GM12801 (cell line): ENCODE results near the gene TBCD.

ENCODE experiments used
- TF ChIP-seq, protein P1 (sequence below): IDR thresholded peaks from one replicate; pipeline ENCODE4 v1.5.1; 2011; ENCODE audit warnings: control low read depth; ENCODE audit not compliant: insufficient read length; ENCODE audit errors: extremely low read depth

The TBCD gene

DNA sequence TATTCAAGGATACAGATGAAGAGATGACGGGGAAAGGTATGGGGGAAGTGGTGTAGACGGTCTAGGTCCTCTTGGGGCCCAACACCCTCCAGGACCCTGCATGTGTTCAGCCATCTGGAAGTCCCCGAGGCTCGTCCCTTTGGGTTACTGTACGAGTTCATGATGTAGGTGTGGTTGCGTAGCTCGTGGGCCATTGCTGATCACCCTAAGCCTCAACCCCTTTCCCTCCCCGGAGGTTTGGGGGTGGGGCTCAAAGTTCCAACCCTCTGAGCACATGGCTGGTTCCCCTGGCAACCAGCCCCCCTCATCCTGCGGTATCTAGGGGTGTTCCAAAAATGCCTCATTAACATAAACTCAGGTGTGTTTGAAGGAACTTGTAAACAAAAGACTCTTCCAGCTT, 228.8 kb downstream of the TBCD start:
- TF ChIP-seq, protein P1, sequence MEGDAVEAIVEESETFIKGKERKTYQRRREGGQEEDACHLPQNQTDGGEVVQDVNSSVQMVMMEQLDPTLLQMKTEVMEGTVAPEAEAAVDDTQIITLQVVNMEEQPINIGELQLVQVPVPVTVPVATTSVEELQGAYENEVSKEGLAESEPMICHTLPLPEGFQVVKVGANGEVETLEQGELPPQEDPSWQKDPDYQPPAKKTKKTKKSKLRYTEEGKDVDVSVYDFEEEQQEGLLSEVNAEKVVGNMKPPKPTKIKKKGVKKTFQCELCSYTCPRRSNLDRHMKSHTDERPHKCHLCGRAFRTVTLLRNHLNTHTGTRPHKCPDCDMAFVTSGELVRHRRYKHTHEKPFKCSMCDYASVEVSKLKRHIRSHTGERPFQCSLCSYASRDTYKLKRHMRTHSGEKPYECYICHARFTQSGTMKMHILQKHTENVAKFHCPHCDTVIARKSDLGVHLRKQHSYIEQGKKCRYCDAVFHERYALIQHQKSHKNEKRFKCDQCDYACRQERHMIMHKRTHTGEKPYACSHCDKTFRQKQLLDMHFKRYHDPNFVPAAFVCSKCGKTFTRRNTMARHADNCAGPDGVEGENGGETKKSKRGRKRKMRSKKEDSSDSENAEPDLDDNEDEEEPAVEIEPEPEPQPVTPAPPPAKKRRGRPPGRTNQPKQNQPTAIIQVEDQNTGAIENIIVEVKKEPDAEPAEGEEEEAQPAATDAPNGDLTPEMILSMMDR, result no peak

DNA sequence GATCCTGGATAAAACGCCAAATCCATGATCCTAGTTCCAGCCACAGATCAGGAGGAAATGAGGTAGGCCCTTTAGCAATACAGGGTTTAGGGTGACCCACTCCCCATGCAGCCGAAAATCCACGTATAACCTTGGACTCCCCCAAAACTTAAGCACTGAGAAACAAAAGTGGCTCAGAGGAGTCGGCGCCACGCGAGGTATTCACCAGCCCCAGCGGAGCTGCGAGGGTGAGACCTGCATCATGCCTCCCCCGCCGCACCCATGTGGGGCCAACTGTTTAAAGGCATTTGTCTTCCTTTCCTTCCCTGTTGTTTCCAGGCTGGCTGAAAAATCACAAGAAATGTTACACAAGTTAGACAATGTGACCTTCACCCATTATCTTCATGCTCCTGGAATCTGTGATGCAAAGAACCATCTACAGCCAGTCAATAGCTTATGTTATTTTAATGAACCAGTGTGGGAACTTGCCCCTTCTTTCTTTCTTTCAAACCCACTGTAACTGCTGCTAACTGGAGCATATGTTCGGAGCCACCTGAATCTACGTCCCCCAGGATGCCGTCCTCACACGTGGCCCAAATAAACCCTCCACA, 229.4 kb downstream of the TBCD start:
- TF ChIP-seq, protein P1, result no peak

DNA sequence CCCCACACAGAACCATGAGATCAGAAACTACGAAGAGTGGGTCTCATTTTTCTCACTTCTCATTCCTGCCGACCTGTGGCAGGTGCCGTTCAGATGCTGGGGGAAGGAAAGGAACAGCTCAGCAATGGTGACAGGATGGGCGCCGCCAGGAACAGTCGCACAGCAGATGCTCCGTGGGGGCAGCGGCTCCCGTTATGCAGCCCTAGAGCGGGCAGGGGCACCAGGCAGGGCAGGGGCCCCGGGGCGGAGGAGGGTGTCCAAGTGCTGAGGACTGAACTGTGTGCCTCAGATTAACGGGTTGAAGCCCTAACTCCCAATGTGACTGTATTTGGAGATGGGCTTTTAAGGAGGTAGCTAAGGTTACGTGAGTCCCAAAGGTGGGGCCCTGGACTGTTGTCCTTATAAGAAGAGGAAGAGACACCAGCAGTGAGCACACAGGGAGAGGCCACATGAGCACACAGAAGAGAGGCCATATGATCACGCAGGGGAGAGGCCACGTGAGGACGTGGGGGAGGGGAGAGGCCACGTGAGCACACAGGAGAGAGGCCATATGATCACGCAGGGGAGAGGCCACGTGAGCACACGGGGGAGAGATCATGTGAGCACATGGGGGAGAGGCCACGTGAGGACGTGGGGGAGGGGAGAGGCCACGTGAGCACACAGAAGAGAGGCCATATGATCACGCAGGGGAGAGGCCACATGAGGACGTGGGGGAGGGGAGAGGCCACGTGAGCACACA, 231.8 kb downstream of the TBCD start:
- TF ChIP-seq, protein P1, result no peak

DNA sequence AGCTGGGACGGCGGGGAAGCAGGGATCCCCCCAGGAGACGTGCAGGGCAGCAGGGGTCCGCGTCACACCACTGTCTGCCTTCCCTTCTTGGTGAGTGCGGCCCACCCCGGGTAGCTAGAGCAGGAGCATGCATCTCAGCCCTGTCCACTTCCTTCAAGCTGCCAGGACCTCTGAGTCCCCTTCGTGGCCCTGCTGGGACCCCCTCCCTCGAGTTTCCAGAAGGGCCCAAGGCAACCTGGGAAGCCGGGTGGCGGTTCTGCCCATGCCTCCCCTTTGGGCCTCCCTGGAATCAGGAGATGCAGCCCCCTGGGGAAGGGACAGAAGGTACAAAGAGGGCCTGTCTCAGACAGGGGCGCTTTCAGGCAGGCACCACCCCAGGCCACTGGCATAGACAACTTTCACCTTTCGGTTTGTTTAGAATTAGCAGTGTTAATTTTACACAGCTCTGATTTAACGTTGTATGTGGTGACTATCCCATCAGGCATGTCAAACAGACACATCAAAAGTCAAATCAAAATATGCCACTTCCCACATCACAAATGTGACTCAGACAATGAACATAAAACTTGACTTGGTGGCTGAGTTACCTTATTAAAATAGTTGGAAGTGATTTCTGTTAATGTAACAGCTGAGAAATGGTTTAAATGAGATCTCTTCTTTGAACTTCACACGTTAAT, 233.0 kb downstream of the TBCD start:
- TF ChIP-seq, protein P1, result no peak

DNA sequence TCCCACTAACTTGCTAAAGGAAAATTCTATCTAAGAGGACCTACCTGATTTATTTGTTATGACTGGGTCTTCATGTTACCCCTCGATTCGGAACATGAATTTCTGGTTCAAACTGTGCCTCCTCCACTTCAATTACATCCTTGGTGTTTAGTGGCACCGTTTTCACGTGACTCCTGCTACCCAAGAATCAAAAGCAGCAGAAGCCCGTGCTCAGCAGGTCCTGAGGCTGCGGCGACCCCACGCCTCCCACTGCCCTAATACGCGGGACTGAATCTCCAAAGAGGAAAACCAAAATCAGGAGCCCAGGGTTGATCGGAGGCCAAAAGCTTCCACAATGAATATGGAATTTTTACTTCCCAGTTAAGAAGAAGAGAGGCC, 233.6 kb downstream of the TBCD start:
- TF ChIP-seq, protein P1, result no peak

DNA sequence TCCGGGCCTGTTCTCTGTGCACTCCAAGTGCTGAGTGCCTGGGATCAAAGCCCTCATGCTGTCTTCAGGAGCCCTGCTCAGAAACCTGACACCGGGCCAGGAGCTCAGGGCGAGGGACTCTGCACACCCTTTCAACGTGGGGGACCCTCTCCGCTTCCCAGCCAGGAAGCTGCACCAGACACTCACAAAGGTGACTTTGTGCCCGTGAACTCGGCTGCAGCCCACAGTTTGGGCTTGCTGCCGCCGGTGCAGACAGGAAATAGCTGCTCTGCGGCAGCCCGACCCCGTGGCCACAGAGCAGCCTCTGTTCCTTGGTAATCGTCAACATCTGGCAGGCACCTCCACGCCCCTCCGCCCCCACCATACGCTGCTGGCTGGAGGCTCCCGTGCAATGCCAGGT, 234.1 kb downstream of the TBCD start:
- TF ChIP-seq, protein P1, result no peak

DNA sequence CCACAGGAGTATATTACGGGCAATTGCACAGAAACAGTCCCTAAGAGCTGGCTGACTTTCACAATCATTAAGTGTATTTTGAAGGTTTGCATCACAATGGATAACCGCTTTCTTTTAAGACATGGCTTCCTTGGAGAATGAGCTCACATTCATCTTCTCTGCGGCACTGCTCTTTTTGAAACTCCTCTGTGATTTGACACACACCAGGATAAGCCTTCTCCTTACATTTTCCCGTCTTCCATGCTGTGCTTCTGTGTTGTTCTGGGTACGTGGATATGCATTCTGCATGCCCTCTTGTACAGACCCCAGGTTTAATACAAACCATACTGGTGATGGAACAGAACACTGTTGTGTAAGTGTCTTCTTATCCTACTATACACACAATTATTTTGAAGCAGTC, 238.0 kb downstream of the TBCD start:
- TF ChIP-seq, protein P1, result no peak
